ENCODE measurements around the gene INPP5J. TPM values are rescaled to one million over a fixed set of nuclear protein-coding genes. Genes with fewer than 3 reads are reported as not detected.
"Not testable (repeated sequence)": the region's sequence is repeated elsewhere in the genome, so short reads cannot be mapped to it uniquely, and the experiment has no call there.

INPP5J gene
- total RNA-seq, 1 experiment from 2014 or later = 11.9 TPM

DNA sequence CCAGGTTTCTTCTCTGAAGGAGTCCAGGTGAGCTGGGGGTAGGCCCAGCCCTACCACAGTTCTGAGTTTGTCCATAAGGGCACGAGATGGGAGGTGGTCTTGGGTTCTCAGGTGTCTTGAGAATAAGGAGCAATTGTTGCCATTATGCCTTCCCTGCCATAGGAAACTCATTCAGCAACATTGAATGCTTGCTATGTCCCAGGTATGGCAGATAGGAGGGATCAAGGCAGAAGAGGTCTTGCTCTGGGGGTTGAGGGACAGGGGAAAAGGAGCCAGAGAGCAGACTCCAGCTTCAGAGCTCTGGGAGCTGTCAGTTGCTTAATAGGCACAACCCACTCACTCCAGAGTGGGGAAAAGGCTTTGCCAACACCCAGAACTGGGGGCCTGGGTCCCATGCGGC, 19.7 kb upstream of the INPP5J start:
- Histone ChIP-seq H3K36me3 (replicated peaks; ENCODE audit: control insufficient read depth, insufficient read depth, low read length) (no peaks in the 10 kb centered on the region; the same call in 1 of the 2 replicates), H3K4me3 (ENCODE audit: insufficient read depth, low read depth, low read length) (no peak overlapping the region), H3K27me3 (ENCODE audit: control insufficient read depth, insufficient read depth, low read length) (peaks cover 23% of the 10 kb centered on the region)
- DNase-seq = no peak

DNA sequence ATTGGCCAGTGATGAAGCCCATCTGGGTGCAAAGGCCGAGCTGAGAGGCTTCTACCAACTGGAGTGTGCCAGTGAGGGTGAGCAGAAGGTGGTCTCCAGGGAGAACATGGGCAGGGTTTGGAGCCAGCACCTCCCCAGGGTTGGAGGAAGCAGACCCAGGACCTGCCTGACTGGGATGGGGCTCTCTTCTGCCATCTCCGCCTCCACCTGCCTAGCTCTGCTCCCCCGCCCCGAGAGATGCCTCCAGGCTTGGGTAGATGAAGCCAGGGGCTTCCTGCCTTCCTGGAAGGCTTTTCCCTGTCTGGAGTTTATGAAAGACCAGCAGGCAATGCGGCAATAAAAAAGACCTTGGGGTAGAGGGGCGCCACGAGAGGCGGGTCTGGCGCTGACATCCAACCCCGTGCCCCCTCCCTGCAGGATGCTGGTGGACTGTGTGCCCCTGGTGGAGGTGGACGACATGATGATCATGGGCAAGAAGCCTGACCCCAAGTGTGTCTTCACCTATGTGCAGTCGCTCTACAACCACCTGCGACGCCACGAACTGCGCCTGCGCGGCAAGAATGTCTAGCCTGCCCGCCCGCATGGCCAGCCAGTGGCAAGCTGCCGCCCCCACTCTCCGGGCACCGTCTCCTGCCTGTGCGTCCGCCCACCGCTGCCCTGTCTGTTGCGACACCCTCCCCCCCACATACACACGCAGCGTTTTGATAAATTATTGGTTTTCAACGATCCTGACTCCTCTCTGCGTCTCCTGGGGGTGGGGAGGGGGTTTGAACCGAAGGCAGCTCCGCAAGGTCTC, 18.7 kb upstream of the INPP5J start:
- Histone ChIP-seq H3K36me3 (replicated peaks; ENCODE audit: control insufficient read depth, insufficient read depth, low read length) (no peaks in the 10 kb centered on the region; the same call in 1 of the 2 replicates), H3K4me3 (ENCODE audit: insufficient read depth, low read depth, low read length) (no peak overlapping the region), H3K27me3 (ENCODE audit: control insufficient read depth, insufficient read depth, low read length) (peaks cover 23% of the 10 kb centered on the region)
- DNase-seq = no peak

DNA sequence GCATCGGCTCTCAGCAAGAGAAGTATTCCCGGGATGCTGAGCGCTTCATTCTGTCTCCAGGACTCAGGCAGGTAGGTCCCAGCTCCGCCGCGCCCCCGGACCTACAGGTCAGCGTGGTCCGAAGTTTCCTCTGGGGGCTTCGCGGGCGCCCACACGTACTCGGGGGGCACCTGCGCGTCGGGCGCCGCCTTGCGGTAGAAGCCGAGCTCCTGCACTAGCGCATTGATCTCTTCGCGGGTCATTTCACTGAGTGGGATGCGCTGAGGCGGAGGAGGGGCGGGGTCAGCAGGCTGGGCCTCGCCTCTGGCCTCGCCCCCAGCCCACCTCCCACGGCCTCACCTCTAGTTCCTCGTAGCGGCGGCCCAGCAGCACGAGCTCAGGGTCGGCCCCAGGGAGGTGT, 17.9 kb upstream of the INPP5J start:
- H3K36me3 ChIP-seq (replicated peaks; ENCODE audit: control insufficient read depth, insufficient read depth, low read length) = no peaks in the 10 kb centered on the region
- H3K27me3 ChIP-seq (ENCODE audit: control insufficient read depth, insufficient read depth, low read length) = peaks cover 23% of the 10 kb centered on the region
- peak; percentile 97 for DNase-seq
- H3K4me3 ChIP-seq (ENCODE audit: insufficient read depth, low read depth, low read length) = no peak overlapping the region; the same call in 1 of the 2 replicates

DNA sequence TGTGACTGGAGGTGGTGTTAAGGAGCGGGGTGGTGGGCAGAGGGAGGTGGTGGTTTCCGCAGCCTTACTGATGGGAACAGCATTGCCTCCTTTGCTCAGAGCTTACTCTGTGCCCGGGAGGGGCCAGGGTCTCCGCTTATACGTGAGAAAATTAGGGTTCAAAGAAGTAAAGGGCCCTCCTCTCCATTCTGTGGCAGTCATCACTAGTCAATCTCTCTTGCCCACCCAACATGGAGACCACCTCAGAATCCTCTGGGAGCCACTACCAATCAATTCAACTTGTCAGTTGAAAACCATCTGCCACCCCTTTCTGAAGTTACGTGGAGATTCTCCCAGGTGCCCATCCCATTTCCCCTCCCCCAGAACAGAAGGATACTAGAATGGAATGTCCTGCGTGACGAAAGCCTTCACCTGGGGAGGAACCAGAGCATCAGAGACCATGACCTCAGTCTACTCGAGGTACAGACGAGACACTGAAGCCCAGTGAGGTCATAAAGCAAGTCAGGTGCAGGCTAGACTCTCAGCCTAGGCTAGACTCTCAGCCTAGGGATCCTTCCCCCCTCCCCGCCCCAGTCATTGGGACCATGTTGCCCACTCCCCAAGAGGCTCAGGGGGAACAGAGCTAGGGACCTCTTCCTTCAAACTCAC, 17.4 kb upstream of the INPP5J start:
- Histone ChIP-seq H3K27me3 (ENCODE audit: control insufficient read depth, insufficient read depth, low read length) (peaks cover 23% of the 10 kb centered on the region), H3K36me3 (replicated peaks; ENCODE audit: control insufficient read depth, insufficient read depth, low read length) (no peaks in the 10 kb centered on the region), H3K4me3 (ENCODE audit: insufficient read depth, low read depth, low read length) (no peak overlapping the region)
- no peak for DNase-seq

DNA sequence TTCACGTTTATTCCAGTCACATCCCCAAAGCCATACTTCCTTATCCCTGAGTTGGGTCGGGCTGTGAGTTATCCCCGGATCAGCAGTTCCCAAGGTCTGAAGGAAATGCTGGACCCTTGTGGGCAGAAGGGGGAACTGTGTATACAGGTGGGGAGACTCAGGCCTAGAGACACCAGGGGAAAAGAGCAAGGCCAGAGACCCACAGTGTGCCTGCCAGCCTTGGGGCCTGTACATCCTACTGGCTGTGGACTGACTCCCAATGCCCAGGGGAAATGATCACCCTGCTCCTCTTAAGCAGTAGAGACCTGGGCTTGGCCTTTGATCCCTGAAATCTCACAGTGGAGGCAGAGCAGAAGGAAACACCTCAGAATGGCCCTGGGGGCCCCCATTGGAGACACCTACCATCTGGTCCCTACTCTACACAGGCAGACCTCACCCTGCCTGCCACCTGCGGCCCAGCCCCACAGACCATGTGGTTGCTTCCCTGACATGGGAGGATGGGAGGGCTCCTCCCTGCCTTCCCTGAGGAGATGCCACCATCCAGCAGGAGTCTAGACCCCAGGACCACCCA, 16.7 kb upstream of the INPP5J start:
- Histone ChIP-seq H3K36me3 (replicated peaks; ENCODE audit: control insufficient read depth, insufficient read depth, low read length) (no peaks in the 10 kb centered on the region), H3K4me3 (ENCODE audit: insufficient read depth, low read depth, low read length) (no peak overlapping the region), H3K27me3 (ENCODE audit: control insufficient read depth, insufficient read depth, low read length) (peaks cover 23% of the 10 kb centered on the region)
- no peak for DNase-seq

DNA sequence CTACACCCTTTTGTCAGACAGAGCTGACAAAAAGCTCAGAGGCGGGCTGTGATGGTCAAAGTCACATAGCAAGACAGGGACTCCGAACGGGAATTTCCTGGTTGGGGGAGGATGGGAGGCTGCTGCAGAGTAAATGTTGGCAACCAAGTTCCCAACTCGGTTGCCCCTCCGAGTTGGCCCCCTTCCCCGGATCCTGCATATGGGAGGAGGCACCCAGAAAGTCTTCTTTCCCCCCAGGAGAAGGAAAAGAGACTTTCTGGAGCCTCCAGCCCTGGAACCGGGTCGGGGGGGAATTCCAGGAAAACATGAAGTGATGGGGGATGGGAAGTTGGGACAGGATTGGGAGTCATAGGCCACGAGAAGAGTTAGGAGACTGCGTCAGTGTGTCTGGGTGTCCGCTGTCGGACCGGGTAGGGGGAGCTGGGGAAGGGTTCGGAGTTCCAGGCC, 16.0 kb upstream of the INPP5J start:
- no peak for DNase-seq
- H3K4me3 ChIP-seq (ENCODE audit: insufficient read depth, low read depth, low read length) = peak overlapping the region; percentile 70
- no peaks in the 10 kb centered on the region for H3K36me3 ChIP-seq (replicated peaks; ENCODE audit: control insufficient read depth, insufficient read depth, low read length)

DNA sequence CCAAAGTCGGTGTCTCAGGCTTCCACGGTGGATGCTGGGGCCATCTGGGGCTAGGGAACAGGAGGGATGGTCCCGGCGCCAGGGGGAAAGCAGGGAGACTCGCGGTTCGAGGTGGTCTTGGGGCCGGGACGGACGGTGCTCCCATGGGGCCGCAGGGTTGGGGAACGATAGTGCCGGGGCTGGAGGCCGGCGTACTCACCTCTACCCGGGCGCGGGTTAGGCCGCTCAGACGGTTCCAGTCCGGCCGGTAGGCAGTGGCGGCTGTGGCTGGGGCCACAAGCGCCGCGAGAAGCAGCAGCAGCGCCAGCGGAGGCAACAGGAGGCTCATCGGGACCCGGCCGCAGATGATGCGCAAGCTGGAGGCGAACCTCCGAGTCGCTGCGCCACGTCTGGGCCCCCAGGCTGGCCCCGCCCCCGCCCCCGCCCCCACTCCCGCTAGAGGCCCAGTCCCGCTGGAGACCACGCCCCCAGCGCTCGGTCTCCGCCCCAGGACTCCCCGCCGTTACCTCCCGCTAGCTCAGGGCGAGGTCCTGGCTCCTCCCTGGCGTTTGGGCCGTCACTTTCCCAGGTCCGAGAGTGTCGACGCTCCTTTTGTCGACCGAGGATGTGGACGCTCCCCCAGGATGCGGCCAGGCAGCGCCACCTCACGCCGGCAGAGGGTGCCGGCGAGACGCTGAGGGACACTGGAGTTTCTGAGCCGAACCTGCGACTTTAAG, 15.4 kb upstream of the INPP5J start, which contains the start of gene SELENOM:
Gene SELENOM (minus strand): TSS at position 391 of the 716 bp plus-strand sequence. CDS start 63 bp downstream, at position 328.
- DNase-seq = peak; percentile 98
- Histone ChIP-seq H3K4me3 (ENCODE audit: insufficient read depth, low read depth, low read length) (peak within 1 kb of the TSS; percentile 70), H3K27me3 (ENCODE audit: control insufficient read depth, insufficient read depth, low read length) (peaks cover 23% of the 10 kb centered on the region), H3K36me3 (replicated peaks; ENCODE audit: control insufficient read depth, insufficient read depth, low read length) (no peaks in the 10 kb centered on the region)

More for the DNA sequence above, 16.0 kb upstream of the INPP5J start:
- H3K27me3 ChIP-seq (ENCODE audit: control insufficient read depth, insufficient read depth, low read length) = peaks cover 23% of the 10 kb centered on the region

DNA sequence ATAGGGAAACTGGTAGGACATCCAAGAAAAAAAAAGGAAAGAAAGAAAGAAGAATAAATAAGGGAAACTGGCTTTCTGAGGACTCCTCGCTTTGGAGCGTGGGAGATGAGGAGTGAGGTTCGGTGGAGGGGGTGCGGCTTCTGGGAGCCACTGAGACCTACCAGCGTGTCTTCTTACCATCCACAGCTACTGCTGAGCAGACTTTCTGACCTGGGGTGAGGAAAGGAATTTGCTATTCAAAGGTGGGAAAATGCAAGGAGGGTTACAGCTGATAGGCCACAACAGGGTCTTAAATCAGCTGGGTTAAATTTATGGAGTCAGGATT, 14.9 kb upstream of the INPP5J start:
- Histone ChIP-seq H3K4me3 (ENCODE audit: insufficient read depth, low read depth, low read length) (peak overlapping the region; percentile 70), H3K27me3 (ENCODE audit: control insufficient read depth, insufficient read depth, low read length) (peaks cover 23% of the 10 kb centered on the region), H3K36me3 (replicated peaks; ENCODE audit: control insufficient read depth, insufficient read depth, low read length) (no peaks in the 10 kb centered on the region)
- no peak for DNase-seq

DNA sequence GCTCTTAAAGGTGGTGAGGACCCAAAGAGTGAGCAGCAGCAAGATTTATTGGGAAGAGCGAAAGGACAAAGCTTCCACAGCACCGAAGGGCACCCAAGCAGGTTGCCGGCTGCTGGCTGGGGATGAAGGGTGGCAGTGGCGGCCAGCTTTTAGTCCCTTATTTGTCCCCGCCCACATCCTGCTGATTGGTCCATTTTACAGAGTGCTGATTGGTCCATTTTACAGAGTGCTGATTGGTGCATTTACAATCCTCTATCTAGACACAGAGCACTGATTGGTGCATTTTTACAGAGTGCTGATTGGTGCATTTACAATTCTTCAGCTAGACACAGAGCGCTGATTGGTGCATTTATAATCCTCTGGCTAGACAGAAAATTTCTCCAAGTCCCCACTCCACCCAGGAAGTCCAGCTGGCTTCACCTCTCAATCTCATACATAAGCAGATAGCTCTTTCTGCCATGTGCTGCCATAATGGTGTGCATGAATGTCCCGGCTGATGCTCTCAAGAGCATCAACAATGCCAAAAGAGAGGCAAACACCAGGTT, 10.1 kb upstream of the INPP5J start:
- H3K4me3 ChIP-seq (ENCODE audit: insufficient read depth, low read depth, low read length); H3K27me3 ChIP-seq (ENCODE audit: control insufficient read depth, insufficient read depth, low read length); H3K36me3 ChIP-seq (replicated peaks; ENCODE audit: control insufficient read depth, insufficient read depth, low read length); DNase-seq: not testable (repeated sequence)

DNA sequence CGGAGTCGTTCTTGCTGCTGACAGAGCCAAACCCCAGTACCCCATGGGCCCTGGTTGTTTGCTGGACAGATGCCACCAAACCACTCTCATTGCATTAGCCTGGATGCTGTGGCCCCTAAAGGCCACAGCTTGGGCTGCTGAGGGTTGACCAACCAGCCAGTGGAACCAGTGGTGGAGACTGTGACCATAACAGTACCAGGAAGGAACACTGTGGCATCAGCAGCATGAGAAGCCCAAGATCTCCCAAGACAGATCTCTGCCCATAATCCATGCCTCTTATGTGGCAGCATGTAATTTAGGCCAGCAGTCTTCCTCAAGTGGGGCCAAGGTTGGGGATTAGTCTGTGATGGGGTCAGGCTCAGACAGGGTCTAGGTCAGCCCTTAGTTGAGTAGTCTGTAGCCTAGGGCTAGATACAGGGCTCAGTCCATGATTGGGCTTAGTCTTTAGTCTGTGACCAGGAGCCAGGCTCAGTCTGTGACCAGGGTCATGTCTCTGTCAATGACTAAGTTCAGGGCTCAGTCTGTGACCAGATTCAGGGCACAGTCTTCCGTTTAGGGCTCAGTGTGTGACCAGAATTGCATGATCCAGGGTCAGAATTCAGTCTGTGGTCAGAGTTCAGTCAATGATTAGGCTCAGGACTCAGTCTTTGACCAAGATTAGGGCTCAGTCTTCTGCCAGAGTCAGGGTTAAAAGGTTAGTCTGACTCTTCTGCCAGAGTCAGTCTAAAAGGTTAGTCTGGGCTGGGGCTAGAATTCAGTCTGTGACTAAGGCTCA, 4.5 kb upstream of the INPP5J start:
- DNase-seq = no peak
- Histone ChIP-seq H3K36me3 (replicated peaks; ENCODE audit: control insufficient read depth, insufficient read depth, low read length) (no peaks in the 10 kb centered on the region), H3K4me3 (ENCODE audit: insufficient read depth, low read depth, low read length) (no peak overlapping the region), H3K27me3 (ENCODE audit: control insufficient read depth, insufficient read depth, low read length) (no peaks in the 10 kb centered on the region)

DNA sequence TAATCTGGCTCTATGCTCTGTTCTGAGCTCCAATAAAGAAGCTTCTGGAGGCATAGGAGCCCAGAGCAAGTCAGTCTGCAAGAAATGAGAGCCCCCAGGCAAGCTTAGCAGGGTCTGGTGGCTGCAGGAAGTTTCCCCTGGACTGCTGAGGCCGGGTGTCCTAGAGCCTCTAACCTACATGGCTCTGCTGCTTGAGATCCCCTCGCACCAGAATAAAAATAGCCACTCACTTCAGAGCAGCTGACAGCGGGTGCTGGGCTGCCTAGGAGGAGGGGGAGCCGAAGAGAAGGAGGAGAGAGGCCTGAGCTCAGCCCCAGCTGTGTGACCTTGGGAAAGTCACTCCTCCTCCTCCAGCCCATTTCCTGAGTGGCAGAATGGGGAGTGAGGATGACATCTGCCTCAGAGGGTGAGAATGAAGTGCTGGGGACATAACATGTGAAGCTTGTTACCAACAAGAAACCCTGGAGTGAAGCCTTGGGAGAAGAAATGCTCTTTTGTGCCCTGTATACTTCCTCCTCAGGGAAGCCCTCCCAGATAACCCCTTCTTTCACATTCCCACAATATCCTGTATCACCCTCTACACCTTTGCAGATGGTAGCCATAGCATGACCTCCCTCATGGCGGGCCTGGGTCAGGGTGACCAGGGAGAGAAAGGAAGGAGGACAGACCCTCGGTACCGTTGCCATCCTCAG, 3.6 kb upstream of the INPP5J start:
- Histone ChIP-seq H3K27me3 (ENCODE audit: control insufficient read depth, insufficient read depth, low read length) (no peaks in the 10 kb centered on the region), H3K4me3 (ENCODE audit: insufficient read depth, low read depth, low read length) (no peak overlapping the region), H3K36me3 (replicated peaks; ENCODE audit: control insufficient read depth, insufficient read depth, low read length) (no peaks in the 10 kb centered on the region)
- no peak for DNase-seq

DNA sequence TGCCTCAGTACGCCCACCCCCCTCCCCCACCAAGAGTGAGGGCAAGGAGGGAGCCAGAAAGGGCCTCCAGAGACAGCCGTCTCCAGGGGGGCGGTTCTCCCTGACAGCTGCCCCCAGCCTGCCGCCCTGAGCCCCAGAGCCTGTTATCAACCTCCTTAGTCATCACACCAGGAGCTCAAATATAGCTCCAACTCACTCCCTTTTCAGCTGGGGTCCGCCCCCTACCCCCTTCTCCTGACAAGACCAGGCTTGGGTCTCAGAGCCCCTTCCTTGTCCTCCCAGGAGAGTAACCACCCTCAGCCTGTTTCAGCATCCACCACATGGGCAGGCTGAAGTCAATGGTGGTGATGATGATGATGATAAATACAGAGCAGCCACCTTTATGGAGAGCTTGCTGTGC, 2.5 kb upstream of the INPP5J start:
- Histone ChIP-seq H3K36me3 (replicated peaks; ENCODE audit: control insufficient read depth, insufficient read depth, low read length) (no peaks in the 10 kb centered on the region), H3K27me3 (ENCODE audit: control insufficient read depth, insufficient read depth, low read length) (no peaks in the 10 kb centered on the region), H3K4me3 (ENCODE audit: insufficient read depth, low read depth, low read length) (no peak overlapping the region)
- DNase-seq = no peak

DNA sequence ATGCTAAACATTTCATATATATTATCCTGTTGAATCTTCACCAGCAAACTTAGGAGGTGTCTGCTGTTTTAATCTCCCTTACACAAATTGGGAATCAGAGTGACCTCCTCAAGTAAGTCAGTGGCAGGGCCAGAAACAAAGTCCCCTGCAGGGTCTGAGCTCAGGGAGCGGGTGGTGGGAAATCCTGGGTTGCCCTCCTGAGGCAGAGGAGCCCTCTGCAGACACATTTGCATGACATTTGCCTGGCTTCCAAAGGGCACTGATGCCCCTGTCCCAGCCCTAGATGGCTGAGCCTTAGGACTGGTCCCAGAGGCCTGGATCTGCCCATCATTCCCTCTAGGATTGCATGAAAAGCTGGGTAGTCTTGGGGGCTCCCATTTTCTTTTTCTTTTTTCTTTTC, 2.1 kb upstream of the INPP5J start:
- DNase-seq = peak; percentile 71
- no peaks in the 10 kb centered on the region for H3K27me3 ChIP-seq (ENCODE audit: control insufficient read depth, insufficient read depth, low read length)
- no peaks in the 10 kb centered on the region for H3K36me3 ChIP-seq (replicated peaks; ENCODE audit: control insufficient read depth, insufficient read depth, low read length)
- H3K4me3 ChIP-seq (ENCODE audit: insufficient read depth, low read depth, low read length) = no peak overlapping the region
